ENCODE results near the gene DOCK3. TPM values are rescaled to one million over a fixed set of nuclear protein-coding genes. Genes with fewer than 3 reads are reported as not detected.

Gene DOCK3
- total and polyA plus RNA-seq, 2 of the 4 experiments (the other 2 are of a cell fraction): under 0.01 to 0.12 TPM

GRCh38 chr3:51336261-51336660, 661.5 kb downstream of the DOCK3 start:
- TF ChIP-seq CTCF (conservative IDR thresholded peaks at IDR 0.05; ENCODE audit: low read depth, low read length) (no peak), FOS (IDR thresholded peaks at IDR 0.05; ENCODE audit: low read depth, low read length) (no peak), BHLHE40 (IDR thresholded peaks at IDR 0.05; ENCODE audit: low read depth, low read length) (no peak), CEBPB (IDR thresholded peaks at IDR 0.05; ENCODE audit: low read depth, low read length) (no peak), RFX5 (IDR thresholded peaks at IDR 0.05; ENCODE audit: low read depth, low read length) (no peak), CHD1 (IDR thresholded peaks at IDR 0.05; ENCODE audit: low read depth, low read length) (no peak), RAD21 (IDR thresholded peaks at IDR 0.05; ENCODE audit: low read length) (no peak), MAFK (IDR thresholded peaks at IDR 0.05; ENCODE audit: low read depth, low read length) (no peak)
- no peaks in the 10 kb centered on the region for H3K9me3 ChIP-seq (ENCODE audit: control insufficient read depth, insufficient read depth, low read length)
- POLR2A ChIA-PET (ENCODE audit: unreplicated experiment): interaction anchor here (0.5 kb wide), 1 partner anchor 721 kb away, joined by 4 read pairs; no protein-coding TSS in a partner anchor
- H4K5ac ChIP-seq (ENCODE audit: low read depth, low read length): no peak overlapping the region
- no peak overlapping the region for H3K56ac ChIP-seq (ENCODE audit: extremely low read depth, insufficient read depth, low read length)
- no peak for DNase-seq
- H3K4me3 ChIP-seq (ENCODE audit: insufficient read depth, low read depth, low read length): no peak overlapping the region
- H3K9me1 ChIP-seq (ENCODE audit: insufficient read depth, low read length): peaks cover 6% of the 10 kb centered on the region
- no peak overlapping the region for H3K4me2 ChIP-seq (ENCODE audit: low read depth, low read length)
- intact Hi-C loops (cut with micrococcal nuclease) (loop anchor here (10.0 kb wide), 1 partner anchor 589 kb away; no protein-coding TSS in a partner anchor), in situ Hi-C loops (cut with MboI; ENCODE audit: low sequenced_read_pairs) (no loop called here), dilution Hi-C loops (cut with HindIII; ENCODE audit: low sequenced_read_pairs, unreplicated experiment) (no loop called here)
- H3K18ac ChIP-seq (ENCODE audit: low read depth, low read length): no peak overlapping the region
- H2BK5ac ChIP-seq (ENCODE audit: low read depth, low read length, poor library complexity, severe bottlenecking): no peak overlapping the region
- H2BK120ac ChIP-seq (ENCODE audit: low read depth, low read length): no peak overlapping the region
- peaks cover 13% of the 10 kb centered on the region for H3K4me1 ChIP-seq (ENCODE audit: control insufficient read depth, insufficient read depth, low read length)
- no peak overlapping the region for H3K4ac ChIP-seq (ENCODE audit: low read depth, low read length)
- H3K23ac ChIP-seq (ENCODE audit: low read depth, low read length): no peak overlapping the region
- H4K20me1 ChIP-seq (ENCODE audit: insufficient read depth, low read length): no peaks in the 10 kb centered on the region
- H3K79me1 ChIP-seq (ENCODE audit: low read depth in 1 of 2, low read length in 2 of 2): no peaks in the 10 kb centered on the region
- no peak overlapping the region for H2AK9ac ChIP-seq (replicated peaks; ENCODE audit: low read depth, low read length, poor library complexity)
- H2AFZ ChIP-seq (replicated peaks; ENCODE audit: low read length, poor library complexity): no peak overlapping the region
- no peak for ATAC-seq (ENCODE audit: low read depth)
- H4K91ac ChIP-seq (ENCODE audit: insufficient read depth, low read depth, low read length): no peak overlapping the region
- H3K9ac ChIP-seq (ENCODE audit: low read depth, low read length): no peak overlapping the region
- H3K27me3 ChIP-seq (ENCODE audit: control insufficient read depth, insufficient read depth, low read length): no peaks in the 10 kb centered on the region; the same call in 1 of the 2 replicates
- no CpG with 5 or more reads among the region's 1 CpG for WGBS, 2 experiments (ENCODE audit: extremely low coverage in 2 of 2, insufficient read length in 1 of 2)
- no peak overlapping the region for H2BK20ac ChIP-seq (ENCODE audit: low read depth, low read length)
- H2AK5ac ChIP-seq (ENCODE audit: low read depth, low read length): no peak overlapping the region
- no peak overlapping the region for H3K14ac ChIP-seq (replicated peaks; ENCODE audit: low read depth, low read length)
- H2BK15ac ChIP-seq (ENCODE audit: low read depth, low read length): no peak overlapping the region
- no TSS peak for BruUV-seq (replicated peaks)
- no peak overlapping the region for H3K27ac ChIP-seq (ENCODE audit: insufficient read depth, low read length)
- H3K36me3 ChIP-seq (ENCODE audit: control insufficient read depth, insufficient read depth, low read length): no peaks in the 10 kb centered on the region
- CTCF ChIA-PET: interaction anchor here (1.0 kb wide), 1 partner anchor 25 kb away, joined by 3 read pairs; no protein-coding TSS in a partner anchor
- H4K8ac ChIP-seq (ENCODE audit: low read depth in 2 of 2, low read length in 2 of 2): no peak overlapping the region

Data from IMR-90 (cell line).